Suprapubic skin (tissue), 4 donors: ENCODE measurements around the gene PRSS53.

Source experiments
- CTCF ChIP-seq, 2 donors: fragments of 200-600 bp in 1 of 2; fragments of 450-650 bp in 1 of 2; sonication (generic) in 1 of 2; IDR thresholded peaks; one replicate each; pipeline ENCODE4 v1.5.1; 2016 to 2019; ENCODE audit warnings: antibody characterized with exemption in 2 of 2, mild to moderate bottlenecking in 1 of 2, moderate library complexity in 1 of 2
- POLR2A ChIP-seq, 2 donors: fragments of 450-650 bp; IDR thresholded peaks; one replicate each; pipeline ENCODE4 v1.6.1; 2017; ENCODE audit warnings: antibody characterized with exemption in 2 of 2, mild to moderate bottlenecking in 2 of 2, moderate library complexity in 2 of 2
- POLR2AphosphoS5 ChIP-seq, 3 donors: sonication (generic); formaldehyde crosslinking; IDR thresholded peaks; one replicate each; pipeline ENCODE4 v1.6.1; 2017; ENCODE audit warnings: antibody characterized with exemption in 3 of 3

GRCh38 chr16:31111881-31112466 lies 23.2 kb upstream of the PRSS53 start:
- TF ChIP-seq CTCF (IDR thresholded peaks at IDR 0.05) = no peak
- TF ChIP-seq POLR2A (IDR thresholded peaks at IDR 0.05) = no peak
- no peak for TF ChIP-seq POLR2AphosphoS5 (IDR thresholded peaks at IDR 0.05)
